ENCODE data around the gene RPTN. TPM values are rescaled to one million over a fixed set of nuclear protein-coding genes. Genes with fewer than 3 reads are reported as not detected.

Gene RPTN, protein sequence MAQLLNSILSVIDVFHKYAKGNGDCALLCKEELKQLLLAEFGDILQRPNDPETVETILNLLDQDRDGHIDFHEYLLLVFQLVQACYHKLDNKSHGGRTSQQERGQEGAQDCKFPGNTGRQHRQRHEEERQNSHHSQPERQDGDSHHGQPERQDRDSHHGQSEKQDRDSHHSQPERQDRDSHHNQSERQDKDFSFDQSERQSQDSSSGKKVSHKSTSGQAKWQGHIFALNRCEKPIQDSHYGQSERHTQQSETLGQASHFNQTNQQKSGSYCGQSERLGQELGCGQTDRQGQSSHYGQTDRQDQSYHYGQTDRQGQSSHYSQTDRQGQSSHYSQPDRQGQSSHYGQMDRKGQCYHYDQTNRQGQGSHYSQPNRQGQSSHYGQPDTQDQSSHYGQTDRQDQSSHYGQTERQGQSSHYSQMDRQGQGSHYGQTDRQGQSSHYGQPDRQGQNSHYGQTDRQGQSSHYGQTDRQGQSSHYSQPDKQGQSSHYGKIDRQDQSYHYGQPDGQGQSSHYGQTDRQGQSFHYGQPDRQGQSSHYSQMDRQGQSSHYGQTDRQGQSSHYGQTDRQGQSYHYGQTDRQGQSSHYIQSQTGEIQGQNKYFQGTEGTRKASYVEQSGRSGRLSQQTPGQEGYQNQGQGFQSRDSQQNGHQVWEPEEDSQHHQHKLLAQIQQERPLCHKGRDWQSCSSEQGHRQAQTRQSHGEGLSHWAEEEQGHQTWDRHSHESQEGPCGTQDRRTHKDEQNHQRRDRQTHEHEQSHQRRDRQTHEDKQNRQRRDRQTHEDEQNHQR
- total RNA-seq = not detected
- not detected for polyA plus RNA-seq (ENCODE audit: insufficient read depth in 1 of 8, insufficient read length in 8 of 8, low replicate concordance in 1 of 8)
- long read RNA-seq, donor 1 = 0 reads
- long read RNA-seq, donor 2 = 0 reads
- long read RNA-seq, donor 3 = 0 reads
- long read RNA-seq, donor 4 = 0 reads
- long read RNA-seq, donor 5 = 0 reads
- long read RNA-seq, donor 6 = 0 reads
- long read RNA-seq, donor 7 = 0 reads
- long read RNA-seq, donor 8 = 0 reads
- long read RNA-seq, donor 9 = 0 reads
- long read RNA-seq, donor 10 = 0 reads
- long read RNA-seq, donor 11 = 0 reads

DNA sequence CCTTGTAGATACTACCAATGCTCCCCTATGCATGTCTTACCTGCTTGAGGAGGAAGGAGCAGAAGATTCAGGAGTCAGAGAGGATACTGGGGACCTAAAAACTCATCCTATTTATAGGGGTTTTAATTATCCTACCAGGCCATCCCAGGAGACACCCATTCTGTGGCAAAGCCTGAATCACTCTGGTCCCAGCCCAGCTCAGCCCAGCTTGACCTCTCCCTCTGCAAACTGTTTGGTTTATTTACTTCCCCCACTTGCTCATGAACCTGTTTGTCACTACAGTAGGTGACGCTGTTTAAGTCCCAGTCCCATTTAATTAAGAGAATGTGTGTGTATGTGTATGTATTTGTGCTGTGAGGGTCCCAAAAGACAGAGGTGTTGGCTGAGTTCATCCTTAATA lies at the start of gene RPTN:
RPTN (minus strand) TSS at position 85 of the 400 bp plus-strand sequence. CDS start 1,339 bp downstream, outside the sequence.
- no peaks in the 10 kb centered on the region for H3K9me3 ChIP-seq (replicated peaks; ENCODE audit: control insufficient read depth, low read depth, low read length)
- H3K4me3 ChIP-seq (ENCODE audit: low read length) = no peak within 1 kb of the TSS
- no peaks in the 10 kb centered on the region for H3K27me3 ChIP-seq (ENCODE audit: control insufficient read depth, insufficient read depth, low read length)
- no peaks in the 10 kb centered on the region for H3K4me1 ChIP-seq (ENCODE audit: control insufficient read depth, insufficient read depth, low read length)
- DNase-seq = no peak
- WGBS (ENCODE audit: insufficient coverage) = no CpG with 5 or more reads among the region's 1 CpG
- no peak within 1 kb of the TSS for H3K27ac ChIP-seq (ENCODE audit: low read length)
- no peaks in the 10 kb centered on the region for H3K36me3 ChIP-seq (ENCODE audit: control insufficient read depth, insufficient read depth, low read length)

DNA sequence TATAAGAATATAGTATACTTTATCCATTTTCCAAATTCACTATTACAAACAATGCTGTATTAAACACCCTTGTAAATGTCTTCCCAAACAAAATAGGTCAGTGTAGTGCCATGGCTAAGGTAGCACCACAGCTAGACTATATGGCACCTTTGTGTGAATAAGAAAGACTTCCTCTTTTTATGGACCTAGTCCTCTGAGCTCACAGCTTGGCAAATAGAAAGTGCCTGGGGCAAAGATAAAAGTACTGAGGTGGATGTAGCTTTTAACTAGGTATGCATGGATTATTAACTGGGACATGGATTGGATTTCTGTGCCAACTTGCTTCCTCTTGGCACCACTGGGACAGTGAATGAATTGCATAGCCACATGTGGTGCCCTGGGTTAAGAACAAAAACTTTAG lies 40.0 kb upstream of the RPTN start:
- Histone ChIP-seq H3K4me3 (ENCODE audit: low read length) (no peak overlapping the region), H3K27ac (ENCODE audit: low read length) (no peak overlapping the region), H3K9me3 (replicated peaks; ENCODE audit: control insufficient read depth, low read depth, low read length) (no peaks in the 10 kb centered on the region), H3K4me1 (ENCODE audit: control insufficient read depth, insufficient read depth, low read length) (no peaks in the 10 kb centered on the region), H3K36me3 (ENCODE audit: control insufficient read depth, insufficient read depth, low read length) (no peaks in the 10 kb centered on the region), H3K27me3 (ENCODE audit: control insufficient read depth, insufficient read depth, low read length) (no peaks in the 10 kb centered on the region)
- DNase-seq = no peak

DNA sequence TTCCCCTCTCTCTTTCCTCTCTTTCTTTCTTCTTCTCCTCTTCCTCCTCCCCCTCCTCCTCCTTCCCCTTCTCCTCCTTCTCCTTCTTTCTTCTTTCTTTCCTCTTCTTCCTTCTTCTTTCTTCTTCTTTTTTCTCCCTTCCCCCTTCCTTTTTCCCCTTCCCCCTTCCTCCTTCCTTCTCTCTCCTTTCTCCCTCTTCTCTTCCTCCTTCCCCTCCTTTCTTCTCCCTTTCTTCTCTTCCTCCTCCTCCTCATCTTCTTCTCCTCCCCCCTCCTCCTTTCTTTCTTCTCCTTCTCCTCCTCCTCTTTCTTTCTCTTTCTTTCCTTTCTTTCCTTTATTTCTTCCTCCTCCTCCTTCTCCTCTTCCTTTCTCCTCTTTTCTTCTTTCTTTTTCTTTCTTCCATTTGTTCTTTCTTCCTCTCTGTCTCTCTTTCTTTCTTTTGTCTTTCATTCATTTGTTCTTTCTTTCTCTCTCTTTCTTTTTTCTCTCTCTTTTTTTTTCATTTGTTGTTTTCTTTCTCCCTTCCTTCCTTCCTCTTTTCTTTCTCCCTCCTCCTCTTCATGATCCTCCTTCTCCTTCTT lies 38.4 kb upstream of the RPTN start:
- no peaks in the 10 kb centered on the region for H3K36me3 ChIP-seq (ENCODE audit: control insufficient read depth, insufficient read depth, low read length)
- no peaks in the 10 kb centered on the region for H3K9me3 ChIP-seq (replicated peaks; ENCODE audit: control insufficient read depth, low read depth, low read length)
- DNase-seq = no peak
- no peaks in the 10 kb centered on the region for H3K27me3 ChIP-seq (ENCODE audit: control insufficient read depth, insufficient read depth, low read length)
- no peak overlapping the region for H3K4me3 ChIP-seq (ENCODE audit: low read length)
- no peak overlapping the region for H3K27ac ChIP-seq (ENCODE audit: low read length)
- no peaks in the 10 kb centered on the region for H3K4me1 ChIP-seq (ENCODE audit: control insufficient read depth, insufficient read depth, low read length)

DNA sequence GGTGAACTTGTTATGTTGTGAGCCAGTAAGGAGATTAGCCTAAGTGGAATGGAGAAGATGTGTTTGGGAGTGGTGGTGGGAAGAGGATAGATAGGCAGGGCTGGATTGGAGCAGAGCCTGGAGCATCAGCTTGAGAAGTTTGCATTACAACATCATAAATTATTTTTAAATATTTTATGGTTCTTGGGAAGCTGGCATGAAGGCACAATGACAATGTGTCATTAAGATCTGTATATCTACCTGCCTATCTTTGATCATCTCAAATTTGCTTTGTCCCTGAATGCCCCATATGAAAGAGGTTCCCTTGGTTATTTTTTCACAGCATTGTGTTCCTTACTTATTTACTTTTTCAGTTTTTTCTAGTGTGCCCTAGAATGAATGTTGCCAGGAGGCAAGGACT lies 32.7 kb upstream of the RPTN start:
- peaks cover 7% of the 10 kb centered on the region for H3K4me1 ChIP-seq (ENCODE audit: control insufficient read depth, insufficient read depth, low read length)
- H3K36me3 ChIP-seq (ENCODE audit: control insufficient read depth, insufficient read depth, low read length) = no peaks in the 10 kb centered on the region
- H3K27me3 ChIP-seq (ENCODE audit: control insufficient read depth, insufficient read depth, low read length) = peaks cover 22% of the 10 kb centered on the region
- no peak overlapping the region for H3K4me3 ChIP-seq (ENCODE audit: low read length)
- H3K9me3 ChIP-seq (replicated peaks; ENCODE audit: control insufficient read depth, low read depth, low read length) = no peaks in the 10 kb centered on the region
- DNase-seq = no peak
- no peak overlapping the region for H3K27ac ChIP-seq (ENCODE audit: low read length)

DNA sequence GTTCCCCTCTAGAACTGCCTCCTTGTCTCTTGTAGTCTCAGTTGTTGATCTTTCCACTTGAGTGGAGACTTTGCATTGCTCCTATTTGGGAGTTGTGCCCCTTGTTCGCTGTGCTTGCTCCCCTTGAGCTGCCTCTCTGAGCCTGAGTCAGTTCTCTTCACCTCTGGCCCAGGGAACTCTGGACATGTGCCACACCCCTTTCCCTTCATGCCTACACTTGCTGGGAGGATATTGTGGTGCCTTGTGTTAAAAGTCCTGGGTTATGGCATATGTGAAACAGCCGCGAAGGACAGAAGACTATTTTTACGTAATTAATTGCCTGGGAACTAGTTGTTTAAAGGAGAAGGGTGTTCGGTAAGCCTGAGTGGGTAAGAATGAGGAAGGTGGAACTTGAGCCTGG lies 32.2 kb upstream of the RPTN start:
- Histone ChIP-seq H3K27ac (ENCODE audit: low read length) (no peak overlapping the region), H3K4me1 (ENCODE audit: control insufficient read depth, insufficient read depth, low read length) (peaks cover 7% of the 10 kb centered on the region), H3K27me3 (ENCODE audit: control insufficient read depth, insufficient read depth, low read length) (peaks cover 22% of the 10 kb centered on the region), H3K36me3 (ENCODE audit: control insufficient read depth, insufficient read depth, low read length) (no peaks in the 10 kb centered on the region), H3K4me3 (ENCODE audit: low read length) (no peak overlapping the region), H3K9me3 (replicated peaks; ENCODE audit: control insufficient read depth, low read depth, low read length) (no peaks in the 10 kb centered on the region)
- 74% methylated on average over 4 of the region's 5 CpGs for WGBS (ENCODE audit: insufficient coverage)
- DNase-seq = no peak

DNA sequence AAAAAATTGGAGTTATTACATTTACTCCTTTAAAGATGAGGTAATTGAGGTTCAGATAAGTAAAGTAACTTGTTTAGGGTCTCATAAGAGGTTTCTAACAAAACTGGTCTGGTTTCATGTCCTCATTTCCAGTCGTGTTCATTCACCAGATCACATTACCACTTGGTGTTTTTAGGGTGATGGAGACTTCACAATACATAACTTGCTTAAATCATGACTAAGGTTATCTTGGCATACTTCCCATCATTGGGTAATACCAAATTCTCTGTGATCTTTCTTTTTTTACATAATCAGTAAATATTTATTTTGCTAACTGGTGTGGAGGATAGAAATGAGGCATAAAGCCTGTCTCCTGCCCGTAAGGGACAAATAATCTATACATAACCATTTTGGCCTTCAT lies 31.6 kb upstream of the RPTN start:
- Histone ChIP-seq H3K9me3 (replicated peaks; ENCODE audit: control insufficient read depth, low read depth, low read length) (no peaks in the 10 kb centered on the region), H3K27ac (ENCODE audit: low read length) (no peak overlapping the region), H3K27me3 (ENCODE audit: control insufficient read depth, insufficient read depth, low read length) (peaks cover 22% of the 10 kb centered on the region), H3K36me3 (ENCODE audit: control insufficient read depth, insufficient read depth, low read length) (no peaks in the 10 kb centered on the region), H3K4me1 (ENCODE audit: control insufficient read depth, insufficient read depth, low read length) (peaks cover 7% of the 10 kb centered on the region), H3K4me3 (ENCODE audit: low read length) (no peak overlapping the region)
- whole genome bisulfite sequencing (ENCODE audit: insufficient coverage) = no CpG with 5 or more reads among the region's 2 CpGs
- DNase-seq = no peak

DNA sequence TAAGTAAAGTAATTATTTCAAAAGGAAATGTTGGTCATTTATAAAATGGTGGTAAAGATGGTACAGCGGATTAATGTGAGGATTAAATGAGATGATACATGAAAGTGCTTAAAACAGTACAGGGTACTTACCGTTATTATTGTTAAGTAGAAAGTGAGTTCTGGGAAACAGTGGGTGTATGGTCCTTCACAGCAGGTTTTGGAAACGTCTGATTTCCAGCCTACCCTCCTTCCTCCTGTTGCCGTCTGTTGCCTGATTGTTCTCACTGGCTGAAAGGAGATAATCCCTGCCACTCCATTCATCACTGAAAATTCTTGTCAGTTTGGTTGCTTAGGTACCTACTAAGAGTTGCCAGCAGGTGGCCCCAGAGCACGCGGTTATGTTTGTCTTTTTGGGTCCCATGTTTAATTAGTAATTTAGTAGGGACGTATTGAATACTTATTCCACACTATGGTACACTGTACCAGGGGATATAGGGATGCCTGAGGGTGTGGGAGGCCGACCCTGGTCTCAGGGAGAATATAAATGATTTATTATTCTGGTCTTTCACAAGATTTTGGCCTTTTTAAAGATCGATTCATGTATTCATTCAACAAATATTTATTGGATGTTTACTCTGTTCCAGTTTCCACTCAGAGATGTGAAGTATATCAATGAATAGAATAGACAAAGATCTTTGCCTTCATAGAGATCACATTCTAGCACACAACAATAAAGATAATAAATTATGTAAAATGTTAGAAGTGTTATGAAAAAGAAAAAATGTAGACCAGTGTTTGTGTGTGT lies 30.8 kb upstream of the RPTN start:
- H3K27ac ChIP-seq (ENCODE audit: low read length) = no peak overlapping the region
- peak; percentile 28 for DNase-seq

DNA sequence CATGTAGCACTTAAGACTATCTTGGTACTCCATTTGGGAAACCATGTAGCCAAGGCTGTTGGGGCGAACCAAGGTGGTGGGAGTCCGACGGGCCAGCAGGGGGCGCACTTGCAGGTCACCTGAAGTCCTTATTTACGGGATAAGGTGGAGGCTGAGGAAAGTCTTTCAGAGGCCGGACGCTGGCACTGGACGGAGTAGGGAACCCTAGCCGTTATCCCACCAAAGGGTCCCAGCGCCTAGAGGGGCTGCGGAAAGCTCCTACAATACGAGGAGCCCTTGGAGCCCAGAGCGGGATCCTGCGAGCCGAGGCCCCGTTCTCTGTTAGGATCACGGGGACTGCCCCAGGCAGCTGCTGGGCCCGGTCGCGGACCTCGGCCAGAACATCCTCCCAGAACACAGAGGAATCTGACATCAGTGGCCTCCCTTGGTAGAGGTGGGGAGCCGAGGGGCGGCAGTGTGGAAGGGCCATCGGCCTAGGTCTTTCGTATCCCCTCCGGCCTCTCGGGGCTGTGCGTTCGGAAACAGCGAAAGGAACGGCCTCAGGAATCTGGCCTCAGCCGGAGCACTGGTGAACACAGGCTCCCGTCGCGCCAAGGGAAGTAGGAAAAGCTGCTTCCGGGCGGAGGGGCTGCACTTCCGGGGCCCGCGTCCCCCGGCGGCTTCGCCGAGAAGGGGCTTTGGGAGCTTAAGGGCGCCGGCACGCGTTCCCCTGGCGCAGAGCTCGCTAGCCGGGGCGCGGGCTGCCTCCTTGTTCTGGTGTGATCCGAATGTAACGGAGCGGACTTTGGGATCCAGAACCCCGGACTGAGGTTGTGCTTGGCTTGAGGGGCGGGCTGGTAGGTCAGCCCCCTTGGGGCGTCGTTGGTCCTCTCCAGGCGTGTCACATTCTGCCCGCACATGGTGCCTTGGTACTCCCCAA lies 29.9 kb upstream of the RPTN start:
- peak overlapping the region; percentile 55 for H3K4me3 ChIP-seq (ENCODE audit: low read length)
- H3K36me3 ChIP-seq (ENCODE audit: control insufficient read depth, insufficient read depth, low read length) = no peaks in the 10 kb centered on the region
- peaks cover 26% of the 10 kb centered on the region for H3K27me3 ChIP-seq (ENCODE audit: control insufficient read depth, insufficient read depth, low read length)
- peak overlapping the region; percentile 57 for H3K27ac ChIP-seq (ENCODE audit: low read length)
- no peaks in the 10 kb centered on the region for H3K9me3 ChIP-seq (replicated peaks; ENCODE audit: control insufficient read depth, low read depth, low read length)
- 17% methylated on average over 51 of the region's 62 CpGs for WGBS (ENCODE audit: insufficient coverage)
- DNase-seq = peak; percentile 23
- H3K4me1 ChIP-seq (ENCODE audit: control insufficient read depth, insufficient read depth, low read length) = peaks cover 7% of the 10 kb centered on the region

More for the DNA sequence above, 30.8 kb upstream of the RPTN start:
- no peaks in the 10 kb centered on the region for H3K9me3 ChIP-seq (replicated peaks; ENCODE audit: control insufficient read depth, low read depth, low read length)
- peak overlapping the region; percentile 55 for H3K4me3 ChIP-seq (ENCODE audit: low read length)
- H3K27me3 ChIP-seq (ENCODE audit: control insufficient read depth, insufficient read depth, low read length) = peaks cover 22% of the 10 kb centered on the region
- no peaks in the 10 kb centered on the region for H3K36me3 ChIP-seq (ENCODE audit: control insufficient read depth, insufficient read depth, low read length)
- 44% methylated on average over 2 of the region's 9 CpGs for WGBS (ENCODE audit: insufficient coverage)
- H3K4me1 ChIP-seq (ENCODE audit: control insufficient read depth, insufficient read depth, low read length) = peaks cover 7% of the 10 kb centered on the region

All from muscle of leg (tissue), 16 donors.